ENCODE data around the gene IFI27. TPM values are rescaled to one million over a fixed set of nuclear protein-coding genes. Genes with fewer than 3 reads are reported as not detected.

The IFI27 gene
- total RNA-seq, 1 donor from 2014 or later, result 7.5 TPM

- no peak overlapping the region for H3K27ac Mint-ChIP-seq
- TF ChIP-seq, protein P1, sequence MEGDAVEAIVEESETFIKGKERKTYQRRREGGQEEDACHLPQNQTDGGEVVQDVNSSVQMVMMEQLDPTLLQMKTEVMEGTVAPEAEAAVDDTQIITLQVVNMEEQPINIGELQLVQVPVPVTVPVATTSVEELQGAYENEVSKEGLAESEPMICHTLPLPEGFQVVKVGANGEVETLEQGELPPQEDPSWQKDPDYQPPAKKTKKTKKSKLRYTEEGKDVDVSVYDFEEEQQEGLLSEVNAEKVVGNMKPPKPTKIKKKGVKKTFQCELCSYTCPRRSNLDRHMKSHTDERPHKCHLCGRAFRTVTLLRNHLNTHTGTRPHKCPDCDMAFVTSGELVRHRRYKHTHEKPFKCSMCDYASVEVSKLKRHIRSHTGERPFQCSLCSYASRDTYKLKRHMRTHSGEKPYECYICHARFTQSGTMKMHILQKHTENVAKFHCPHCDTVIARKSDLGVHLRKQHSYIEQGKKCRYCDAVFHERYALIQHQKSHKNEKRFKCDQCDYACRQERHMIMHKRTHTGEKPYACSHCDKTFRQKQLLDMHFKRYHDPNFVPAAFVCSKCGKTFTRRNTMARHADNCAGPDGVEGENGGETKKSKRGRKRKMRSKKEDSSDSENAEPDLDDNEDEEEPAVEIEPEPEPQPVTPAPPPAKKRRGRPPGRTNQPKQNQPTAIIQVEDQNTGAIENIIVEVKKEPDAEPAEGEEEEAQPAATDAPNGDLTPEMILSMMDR (IDR thresholded peaks at IDR 0.05; ENCODE audit: unreplicated experiment), result no peak
- no peak overlapping the region for H3K4me3 Mint-ChIP-seq (ENCODE audit: low read depth)
- peaks cover 34% of the 10 kb centered on the region for H3K9me3 Mint-ChIP-seq (ENCODE audit: low read depth)
- peaks cover 22% of the 10 kb centered on the region for H3K4me1 Mint-ChIP-seq (ENCODE audit: low read depth)
- no peaks in the 10 kb centered on the region for H3K27me3 Mint-ChIP-seq
- DNase-seq (ENCODE audit: low spot score, unreplicated experiment), result no peak
- H3K36me3 Mint-ChIP-seq (ENCODE audit: insufficient read depth), result peaks cover 57% of the 10 kb centered on the region
Observed at GRCh38 chr14:94075008-94075407, 35.5 kb upstream of the IFI27 start.

DNA sequence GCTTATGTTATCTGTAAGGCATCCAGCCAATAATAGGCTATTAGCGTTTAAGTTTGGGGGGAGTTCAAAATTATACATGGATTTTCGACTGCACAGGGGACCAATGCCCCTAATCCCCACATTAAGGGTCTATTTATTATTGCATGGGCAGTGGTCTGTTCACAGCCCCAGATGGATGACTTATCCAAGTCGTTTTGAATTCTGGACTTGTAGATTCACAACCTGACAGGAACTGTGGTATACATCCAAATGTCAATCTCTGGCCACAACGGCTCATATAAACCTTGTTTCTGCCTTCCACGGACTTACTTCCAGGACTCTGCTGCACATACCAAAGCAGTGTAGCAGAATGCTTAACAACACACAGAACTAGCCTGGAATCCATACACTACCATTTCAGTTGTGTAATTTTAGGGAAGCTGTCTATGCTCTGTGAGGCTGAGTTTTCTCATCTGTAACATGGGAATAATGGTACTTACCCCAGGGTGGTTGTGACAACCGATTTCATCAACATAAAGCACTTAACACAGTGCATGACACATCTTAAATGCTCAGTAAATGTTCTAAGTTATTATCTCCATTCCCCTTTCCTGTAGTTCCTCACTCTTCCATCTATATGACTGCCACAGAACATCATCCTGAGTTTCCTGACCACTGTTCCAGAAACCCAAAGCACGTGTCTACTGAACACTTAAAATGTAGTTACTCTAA, 33.3 kb upstream of the IFI27 start:
- peaks cover 35% of the 10 kb centered on the region for H3K4me1 Mint-ChIP-seq (ENCODE audit: low read depth)
- no peak overlapping the region for H3K27ac Mint-ChIP-seq
- H3K9me3 Mint-ChIP-seq (ENCODE audit: low read depth), result peaks cover 18% of the 10 kb centered on the region
- TF ChIP-seq, protein P1 (IDR thresholded peaks at IDR 0.05; ENCODE audit: unreplicated experiment), result no peak
- H3K4me3 Mint-ChIP-seq (ENCODE audit: low read depth), result no peak overlapping the region
- H3K36me3 Mint-ChIP-seq (ENCODE audit: insufficient read depth), result peaks cover 40% of the 10 kb centered on the region
- H3K27me3 Mint-ChIP-seq, result no peaks in the 10 kb centered on the region
- no peak for DNase-seq (ENCODE audit: low spot score, unreplicated experiment)

- peak overlapping the region; percentile 37 for H3K4me3 Mint-ChIP-seq (ENCODE audit: low read depth)
Observed at GRCh38 chr14:94077823-94078222, 32.7 kb upstream of the IFI27 start.

DNA sequence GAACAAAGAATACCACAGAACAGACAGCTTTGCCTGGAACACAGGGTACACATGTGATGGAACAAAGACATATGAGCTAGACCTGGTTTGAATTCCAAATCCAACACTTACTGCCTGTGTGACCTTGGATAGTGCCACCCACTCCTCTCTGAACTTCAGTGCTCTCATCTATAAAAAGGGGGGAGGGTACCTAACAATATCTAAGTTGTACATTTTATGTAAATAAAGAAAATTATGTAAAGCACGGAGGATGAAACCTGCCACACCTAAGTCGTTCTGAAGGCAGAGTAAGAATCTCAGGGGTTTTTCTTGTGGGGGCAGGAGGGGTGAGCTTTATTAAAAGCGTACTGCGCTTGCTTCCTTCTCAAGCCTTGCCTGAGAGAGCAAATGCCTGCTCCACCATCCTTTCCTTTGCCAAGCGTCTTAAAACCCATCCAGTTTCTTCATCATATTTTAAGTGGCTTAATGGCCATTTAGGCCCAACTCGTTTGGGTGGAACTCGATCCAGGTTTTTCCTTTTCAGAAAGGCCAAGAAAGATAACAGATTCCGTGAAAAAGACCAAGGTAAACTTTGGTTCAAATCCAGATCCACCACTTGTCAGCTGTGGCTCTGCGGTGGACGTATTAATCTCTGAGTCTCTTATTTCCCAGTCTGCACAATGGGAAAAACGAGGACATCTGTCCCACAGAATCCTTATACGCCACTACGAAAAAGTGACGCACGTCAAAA, 30.5 kb upstream of the IFI27 start:
- H3K4me3 Mint-ChIP-seq (ENCODE audit: low read depth), result peak overlapping the region; percentile 100
- peaks cover 43% of the 10 kb centered on the region for H3K4me1 Mint-ChIP-seq (ENCODE audit: low read depth)
- TF ChIP-seq, protein P1 (IDR thresholded peaks at IDR 0.05; ENCODE audit: unreplicated experiment), result no peak
- peaks cover 26% of the 10 kb centered on the region for H3K36me3 Mint-ChIP-seq (ENCODE audit: insufficient read depth)
- H3K27me3 Mint-ChIP-seq, result no peaks in the 10 kb centered on the region
- no peak for DNase-seq (ENCODE audit: low spot score, unreplicated experiment)
- H3K9me3 Mint-ChIP-seq (ENCODE audit: low read depth), result peaks cover 7% of the 10 kb centered on the region
- H3K27ac Mint-ChIP-seq, result peak overlapping the region; percentile 99

More at GRCh38 chr14:94077823-94078222, 32.7 kb upstream of the IFI27 start:
- H3K4me1 Mint-ChIP-seq (ENCODE audit: low read depth), result peaks cover 35% of the 10 kb centered on the region
- H3K36me3 Mint-ChIP-seq (ENCODE audit: insufficient read depth), result peaks cover 37% of the 10 kb centered on the region
- no peak for DNase-seq (ENCODE audit: low spot score, unreplicated experiment)
- H3K27ac Mint-ChIP-seq, result no peak overlapping the region
- peaks cover 16% of the 10 kb centered on the region for H3K9me3 Mint-ChIP-seq (ENCODE audit: low read depth)
- TF ChIP-seq, protein P1 (IDR thresholded peaks at IDR 0.05; ENCODE audit: unreplicated experiment), result no peak
- H3K27me3 Mint-ChIP-seq, result no peaks in the 10 kb centered on the region

DNA sequence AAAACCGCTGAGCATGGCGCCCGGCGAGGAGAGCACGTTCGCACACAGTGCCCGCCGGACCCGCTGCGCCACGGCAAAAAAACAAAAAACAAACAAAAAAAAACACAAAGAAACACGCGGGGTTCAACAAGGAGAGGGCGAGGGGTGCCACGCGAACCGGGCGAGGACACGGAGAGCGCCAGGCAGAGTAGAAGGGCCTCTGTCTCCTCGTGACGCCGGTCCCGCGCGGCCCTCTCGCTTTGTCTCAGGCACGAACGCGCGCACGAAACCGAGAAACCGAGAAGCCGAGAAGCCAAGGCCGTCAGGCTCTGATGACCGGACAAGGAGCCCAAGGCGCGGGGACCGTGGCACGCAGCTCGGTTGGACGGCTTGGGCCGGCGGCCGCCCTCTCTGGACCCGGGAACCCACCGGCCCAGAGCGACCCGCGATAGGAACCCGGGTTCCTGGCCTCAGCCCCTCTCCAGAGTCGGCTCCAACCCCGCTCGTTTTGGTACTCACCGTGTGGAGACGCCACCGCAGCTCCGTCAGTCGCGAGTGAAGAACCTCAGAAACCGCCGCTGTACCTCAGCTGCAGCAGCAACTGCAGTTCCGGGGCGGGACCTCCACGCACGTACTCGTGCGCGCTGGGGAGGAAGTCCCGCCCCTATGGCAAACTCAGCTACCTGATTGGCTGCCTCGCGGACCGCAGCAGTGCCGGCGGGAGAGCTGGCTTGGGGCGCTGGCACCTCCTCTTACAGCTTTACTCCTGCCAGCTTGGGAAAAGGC, 29.7 kb upstream of the IFI27 start, which contains the start of the genes DDX24 and IFI27L1:
Gene DDX24, minus strand, starts transcription at position 582 of the 765 bp plus-strand sequence. CDS start 1,460 bp downstream, outside the sequence.
Gene IFI27L1, plus strand, starts transcription at position 690 of the 765 bp plus-strand sequence. CDS start 15,628 bp downstream, outside the sequence.
- TF ChIP-seq, protein P1 (IDR thresholded peaks at IDR 0.05; ENCODE audit: unreplicated experiment), result no peak
- no peaks in the 10 kb centered on the region for H3K27me3 Mint-ChIP-seq
- H3K4me1 Mint-ChIP-seq (ENCODE audit: low read depth), result peaks cover 43% of the 10 kb centered on the region
- H3K36me3 Mint-ChIP-seq (ENCODE audit: insufficient read depth), result peaks cover 19% of the 10 kb centered on the region
- H3K27ac Mint-ChIP-seq, result peak within 1 kb of the TSS; percentile 99
- H3K4me3 Mint-ChIP-seq (ENCODE audit: low read depth), result peak within 1 kb of the TSS; percentile 100
- DNase-seq (ENCODE audit: low spot score, unreplicated experiment), result peak; percentile 92
- H3K9me3 Mint-ChIP-seq (ENCODE audit: low read depth), result no peaks in the 10 kb centered on the region

All from progenitor cell of endocrine pancreas (in vitro differentiated cells).